K562 (cell line): ENCODE measurements around the gene FBN3. TPM values are rescaled to one million over a fixed set of nuclear protein-coding genes. Genes with fewer than 3 reads are reported as not detected.

Source experiments
- ATAC-seq: fragments of 200-7000 bp; cut with Tn5 transposase; 3 replicates; pipeline ENCODE4 v1.9.1; 2020; ENCODE audit warnings: moderate library complexity
- BruUV-seq: library from RNA; stranded (reverse); fragments of 400-500 nt; replicated peaks from 2 replicates; lab custom pipeline; 2021; lab: Mats Ljungman, UMichigan
- CTCF ChIA-PET: fragments of 300-600 bp; formaldehyde crosslinking; extraction: SDS; loops from one replicate; lab custom pipeline; 2021; ENCODE audit warnings: low intra/inter-chr PET ratio; lab: Yijun Ruan, JAX
- POLR2A ChIA-PET: fragments of 300-600, 350-650 bp; sonication (Branson Sonifier 250); formaldehyde crosslinking; extraction: SDS; loops from one replicate; lab custom pipeline; 2021; ENCODE audit warnings: antibody characterized with exemption, inconsistent platforms; lab: Yijun Ruan, JAX
- DNase-seq, 4 experiments: peaks; one replicate each; pipeline versions ENCODE4 v3.0.0 to v3.0.0-alpha.2; 2011 to 2018; ENCODE audit warnings: low spot score in 3 of 4, mixed read lengths in 3 of 4; ENCODE audit errors: extremely low read depth in 1 of 4
- FAIRE-seq: peaks from 2 replicates; lab custom pipeline; 2011; peaks lifted over from hg19 to GRCh38; lab: Jason Lieb, UNC
- H2AFZ ChIP-seq: 2 replicates; pipeline ENCODE4 v1.6.0; 2011; ENCODE audit warnings: low read depth, low read length, control low read depth, inconsistent platforms
- H3K27ac ChIP-seq: fragments of 200-600 bp; 3 replicates; pipeline ENCODE4 v1.8.0; 2011; ENCODE audit warnings: low read depth, mild to moderate bottlenecking, control low read depth, inconsistent platforms, low read length, moderate library complexity, mixed read lengths; ENCODE audit errors: extremely low read depth
- H3K27me3 ChIP-seq, 2 experiments: fragments of 300-600 bp in 1 of 2; 2 replicates in 1 of 2; 3 replicates in 1 of 2; pipeline versions ENCODE4 v1.6.0 to v1.8.0; 2011; ENCODE audit warnings: inconsistent platforms in 2 of 2, low read length in 2 of 2, mild to moderate bottlenecking in 1 of 2, mixed read lengths in 1 of 2, moderate library complexity in 1 of 2; ENCODE audit not compliant: control insufficient read depth in 2 of 2, insufficient read depth in 2 of 2
- H3K36me3 ChIP-seq: fragments of 300-600 bp; 3 replicates; pipeline ENCODE4 v1.8.0; 2011; ENCODE audit warnings: mild to moderate bottlenecking, low read length, inconsistent platforms; ENCODE audit not compliant: control insufficient read depth, insufficient read depth
- H3K4me1 ChIP-seq, 2 experiments: fragments of 200-600 bp in 1 of 2; replicated peaks in 1 of 2; 2 replicates in 1 of 2; 3 replicates in 1 of 2; pipeline versions ENCODE4 v1.5.1 to v1.8.0; 2011; ENCODE audit warnings: inconsistent platforms in 2 of 2, low read length in 2 of 2, mild to moderate bottlenecking in 1 of 2, mixed read lengths in 1 of 2, moderate library complexity in 1 of 2; ENCODE audit not compliant: control insufficient read depth in 2 of 2, insufficient read depth in 2 of 2
- H3K4me2 ChIP-seq: 2 replicates; pipeline ENCODE4 v1.6.1; 2011; ENCODE audit warnings: low read length, control low read depth, inconsistent platforms, mixed read lengths; ENCODE audit not compliant: insufficient read depth
- H3K4me3 ChIP-seq: fragments of 200-600 bp; sonication (generic), shearing (Covaris generic); 2 replicates; pipeline ENCODE4 v1.5.1; 2016; ENCODE audit warnings: control low read depth, inconsistent platforms
- H3K79me2 ChIP-seq: fragments of 200-600 bp; 3 replicates; pipeline ENCODE4 v1.8.0; 2011; ENCODE audit warnings: low read length, inconsistent platforms; ENCODE audit not compliant: control insufficient read depth, insufficient read depth
- H3K9ac ChIP-seq, 2 experiments: 2 replicates each; pipeline versions ENCODE4 v1.6.0 to v1.6.1; 2011; ENCODE audit warnings: low read depth in 2 of 2, low read length in 2 of 2, control low read depth in 1 of 2, inconsistent platforms in 1 of 2, mild to moderate bottlenecking in 1 of 2, mixed read lengths in 1 of 2; ENCODE audit not compliant: insufficient read depth in 1 of 2
- H3K9me1 ChIP-seq: one replicate; pipeline ENCODE4 v1.6.0; 2011; ENCODE audit warnings: inconsistent platforms, mild to moderate bottlenecking, low read length, moderate library complexity; ENCODE audit not compliant: control insufficient read depth, insufficient read depth
- H3K9me3 ChIP-seq: replicated peaks from 2 replicates; pipeline ENCODE4 v1.5.1; 2011; ENCODE audit warnings: low read depth, low read length, inconsistent platforms; ENCODE audit not compliant: control insufficient read depth, insufficient read depth
- H4K20me1 ChIP-seq: replicated peaks from 2 replicates; pipeline ENCODE4 v1.6.1; 2011; ENCODE audit warnings: low read length, inconsistent platforms, mixed read lengths; ENCODE audit not compliant: control insufficient read depth, insufficient read depth
- CBX3 ChIP-seq, 2 experiments: IDR thresholded peaks; 1 replicate in 1 of 2; 2 replicates in 1 of 2; pipeline ENCODE4 v1.6.1; 2012; ENCODE audit warnings: inconsistent platforms in 2 of 2, low read length in 2 of 2, borderline replicate concordance in 1 of 2, control low read depth in 1 of 2
- GTF2A2 ChIP-seq: IDR thresholded peaks from 2 replicates; pipeline ENCODE4 v1.6.1; 2016; ENCODE audit warnings: mild to moderate bottlenecking, missing genetic modification characterization, missing compliant biosample characterization
- JUND ChIP-seq, 2 experiments: IDR thresholded peaks; 2 replicates in 1 of 2; 3 replicates in 1 of 2; pipeline ENCODE4 v1.6.1; 2011; ENCODE audit warnings: borderline replicate concordance in 2 of 2, low read depth in 2 of 2, low read length in 2 of 2, improper control_type of control experiment in 1 of 2, missing biosample characterization in 1 of 2, missing genetic modification characterization in 1 of 2, missing genetic modification reagents in 1 of 2
- POLR3G ChIP-seq: IDR thresholded peaks from 2 replicates; pipeline ENCODE4 v1.6.1; 2011; ENCODE audit not compliant: insufficient read length, insufficient replicate concordance; ENCODE audit errors: extremely low read depth
- RAD51 ChIP-seq: fragments of 450-650 bp; IDR thresholded peaks from 2 replicates; pipeline ENCODE4 v1.7.1; 2016; ENCODE audit warnings: low read depth, mild to moderate bottlenecking, borderline replicate concordance
- ZNF253 ChIP-seq: fragments of 250-450 bp; sonication (Bioruptor Pico); conservative IDR thresholded peaks from 2 replicates; pipeline ENCODE4 v1.6.1; 2021; ENCODE audit warnings: mild to moderate bottlenecking
- whole genome bisulfite sequencing: fragments of 100-300 bp; shearing (Covaris generic); methylation state at CpG from one replicate; pipeline ENCODE4 v1.1.6; 2016; ENCODE audit warnings: low coverage, mixed read lengths; ENCODE audit not compliant: insufficient coverage; ENCODE audit errors: missing lambda C conversion rate; 5-methylcytosine and 5-hydroxymethylcytosine counted together
- in situ Hi-C: fragments of 300-500 bp; cut with MboI; formaldehyde crosslinking; loops from 4 replicates; pipeline ENCODE4 v1.15.0; 2018; ENCODE audit warnings: inconsistent platforms, mixed read lengths
- intact Hi-C: fragments of 100-400 bp; cut with micrococcal nuclease; formaldehyde crosslinking; loops from 2 replicates; pipeline ENCODE4 v1.14.2; 2022
- polyA plus RNA-seq, 8 experiments: library from polyadenylated mRNA; depleted of rRNA in 4 of 8; stranded (reverse) in 5 of 8; unstranded in 3 of 8; fragments of >200 nt; fragmentation: Nextera tagmentation in 2 of 8; fragmentation: Illumina TruSeq in 1 of 8; extraction: Ambion mirVana in 2 of 8; extraction: Trizol in 1 of 8; gene quantifications; 2 replicates each; pipeline versions ENCODE4 v1.2.1 to v1.2.3, GENCODE V29; 2011 to 2014; ENCODE audit warnings: inconsistent platforms in 1 of 8, missing spikeins in 1 of 8
- total RNA-seq, 7 experiments: library from RNA; depleted of rRNA in 6 of 7; stranded (reverse); fragments of >200 nt in 6 of 7; fragmentation: Illumina TruSeq in 2 of 7; extraction: Trizol in 2 of 7; gene quantifications; 2 replicates each; pipeline versions ENCODE4 v1.2.1 to v1.2.3, GENCODE V29; 2011 to 2021; ENCODE audit warnings: low replicate concordance in 1 of 7
- TF ChIP-seq, protein P1 (sequence below): fragments of 250-450 bp; sonication (Bioruptor Pico); IDR thresholded peaks from 2 replicates; pipeline ENCODE4 v1.8.0; 2022; ENCODE audit warnings: inconsistent platforms, mild to moderate bottlenecking, moderate library complexity, borderline replicate concordance
- TF ChIP-seq, protein P2 (sequence below): IDR thresholded peaks from 3 replicates; pipeline ENCODE4 v1.6.1; 2011; ENCODE audit warnings: borderline replicate concordance, mild to moderate bottlenecking; ENCODE audit not compliant: insufficient read length, insufficient read depth

FBN3 gene
- total and polyA plus RNA-seq, 9 of the 15 experiments (the other 6 are each of a cell fraction or from before 2014, with no cell fraction given): under 0.01 to 0.29 (median 0.01) TPM; not detected in 4

DNA sequence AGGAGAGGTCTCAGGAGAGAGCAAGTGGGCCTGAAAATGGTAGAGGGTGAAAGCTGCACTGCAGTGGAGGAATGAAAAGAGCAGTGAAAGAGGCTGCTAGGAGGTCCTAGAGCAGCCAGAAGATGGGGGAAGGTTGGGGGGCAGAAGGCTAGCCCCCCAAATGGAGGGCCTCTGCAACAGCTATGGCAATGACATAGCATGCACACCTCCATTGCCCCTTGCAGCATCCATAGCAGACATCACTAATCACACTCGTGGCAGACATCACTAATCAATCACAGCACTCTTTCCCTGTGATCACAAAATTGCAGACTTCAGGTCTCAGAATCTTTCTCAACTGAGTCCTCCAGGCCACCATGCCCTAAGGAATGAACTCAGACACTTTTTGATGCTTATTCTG, 74.9 kb downstream of the FBN3 start:
- BruUV-seq: no TSS peak
- POLR2A ChIA-PET: no interaction called here
- H4K20me1 ChIP-seq: no peaks in the 10 kb centered on the region
- no peak overlapping the region for H3K4me2 ChIP-seq
- H3K9ac ChIP-seq: no peak overlapping the region
- H3K4me3 ChIP-seq: no peak overlapping the region
- in situ Hi-C loops: no loop called here
- ATAC-seq: no peak
- no peak overlapping the region for H2AFZ ChIP-seq
- peaks cover 12% of the 10 kb centered on the region; the same call in 1 of the 2 replicates for H3K9me3 ChIP-seq
- peak; percentile 46 for FAIRE-seq
- 0% methylated on average over 1 of the region's 1 CpG for WGBS
- H3K4me1 ChIP-seq: peaks cover 0 to 12% of the 10 kb centered on the region in 2 experiments; a peak in 1 of 5 replicates
- intact Hi-C loops: no loop called here
- CTCF ChIA-PET: no interaction called here
- H3K27ac ChIP-seq: no peak overlapping the region
- H3K36me3 ChIP-seq: no peaks in the 10 kb centered on the region
- no peaks in the 10 kb centered on the region for H3K9me1 ChIP-seq
- DNase-seq: peak in 1 of 4 experiments; percentile 30
- no peaks in the 10 kb centered on the region for H3K27me3 ChIP-seq
- H3K79me2 ChIP-seq: no peaks in the 10 kb centered on the region
- TF ChIP-seq POLR3G (no peak), CBX3 (IDR thresholded peaks at IDR 0.05; ENCODE audit: borderline replicate concordance in 1 of 2, low read length in 2 of 2) (peak in 1 of 2 experiments; percentile 96; a peak in 2 of 3 replicates), GTF2A2 (no peak), ZNF253 (CRISPR knock-in tag) (no peak), JUND (IDR thresholded peaks at IDR 0.05; ENCODE audit: borderline replicate concordance, low read depth, low read length) (no peak), JUND (tag; IDR thresholded peaks at IDR 0.05; ENCODE audit: borderline replicate concordance, low read depth, low read length) (no peak), RAD51 (no peak)
- TF ChIP-seq, protein P1, sequence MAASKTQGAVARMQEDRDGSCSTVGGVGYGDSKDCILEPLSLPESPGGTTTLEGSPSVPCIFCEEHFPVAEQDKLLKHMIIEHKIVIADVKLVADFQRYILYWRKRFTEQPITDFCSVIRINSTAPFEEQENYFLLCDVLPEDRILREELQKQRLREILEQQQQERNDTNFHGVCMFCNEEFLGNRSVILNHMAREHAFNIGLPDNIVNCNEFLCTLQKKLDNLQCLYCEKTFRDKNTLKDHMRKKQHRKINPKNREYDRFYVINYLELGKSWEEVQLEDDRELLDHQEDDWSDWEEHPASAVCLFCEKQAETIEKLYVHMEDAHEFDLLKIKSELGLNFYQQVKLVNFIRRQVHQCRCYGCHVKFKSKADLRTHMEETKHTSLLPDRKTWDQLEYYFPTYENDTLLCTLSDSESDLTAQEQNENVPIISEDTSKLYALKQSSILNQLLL (CRISPR knock-in tag): no peak
- TF ChIP-seq, protein P2, sequence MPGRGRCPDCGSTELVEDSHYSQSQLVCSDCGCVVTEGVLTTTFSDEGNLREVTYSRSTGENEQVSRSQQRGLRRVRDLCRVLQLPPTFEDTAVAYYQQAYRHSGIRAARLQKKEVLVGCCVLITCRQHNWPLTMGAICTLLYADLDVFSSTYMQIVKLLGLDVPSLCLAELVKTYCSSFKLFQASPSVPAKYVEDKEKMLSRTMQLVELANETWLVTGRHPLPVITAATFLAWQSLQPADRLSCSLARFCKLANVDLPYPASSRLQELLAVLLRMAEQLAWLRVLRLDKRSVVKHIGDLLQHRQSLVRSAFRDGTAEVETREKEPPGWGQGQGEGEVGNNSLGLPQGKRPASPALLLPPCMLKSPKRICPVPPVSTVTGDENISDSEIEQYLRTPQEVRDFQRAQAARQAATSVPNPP: no peak
